Measurements from ENCODE around the gene WNT7B. TPM values are rescaled to one million over a fixed set of nuclear protein-coding genes. Genes with fewer than 3 reads are reported as not detected.

WNT7B gene
- polyA plus RNA-seq, 4 donors = 0.03 to 0.22 (median 0.03) TPM; not detected in 1

DNA sequence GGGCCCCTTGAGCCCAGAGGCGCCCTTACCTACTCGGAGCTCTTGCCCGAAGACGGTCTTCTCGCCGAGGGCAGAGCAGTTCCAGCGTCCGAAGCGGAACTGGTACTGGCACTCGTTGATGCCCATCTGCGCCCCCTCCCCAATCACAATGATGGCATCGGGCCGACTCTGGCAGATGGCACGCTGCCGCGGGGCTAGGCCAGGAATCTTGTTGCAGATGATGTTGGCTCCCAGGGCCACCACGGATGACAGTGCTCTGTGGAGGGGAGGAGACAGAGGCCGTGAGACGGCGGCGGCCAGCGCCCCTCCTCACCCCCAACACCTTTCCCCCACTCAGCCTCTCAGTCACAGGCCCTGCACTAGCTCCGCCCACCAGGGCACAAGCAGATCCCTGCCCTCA, 27.1 kb downstream of the WNT7B start:
- no peak for FAIRE-seq
- Histone ChIP-seq H3K4me1 (ENCODE audit: control insufficient read depth in 3 of 3, insufficient read depth in 2 of 3, low read depth in 1 of 3, low read length in 2 of 3) (no peaks in the 10 kb centered on the region), H3K27me3 (ENCODE audit: control insufficient read depth in 3 of 3, insufficient read depth in 3 of 3, low read length in 3 of 3) (peaks cover 0 to 3% (median 2%) of the 10 kb centered on the region in 3 donors), H3K4me3 (ENCODE audit: low read depth in 1 of 3, low read length in 3 of 3) (no peak overlapping the region), H3K27ac (ENCODE audit: low read depth in 1 of 3, low read length in 2 of 3) (no peak overlapping the region), H3K9me3 (ENCODE audit: control insufficient read depth in 2 of 2, insufficient read depth in 1 of 2, low read depth in 1 of 2, low read length in 1 of 2) (no peaks in the 10 kb centered on the region), H3K36me3 (ENCODE audit: control insufficient read depth in 3 of 3, insufficient read depth in 2 of 3, low read depth in 1 of 3, low read length in 3 of 3) (no peaks in the 10 kb centered on the region)
- 91 to 93% (median 92%) methylated on average over 23 of the region's 23 CpGs for WGBS, 3 donors
- DNase-seq = no peak

- FAIRE-seq (no peak), DNase-seq (no peak)
- H3K4me3 ChIP-seq (ENCODE audit: low read depth in 1 of 3, low read length in 3 of 3) = no peak overlapping the region
- WGBS, 3 donors = 76 to 84% (median 83%) methylated on average over 21 to 22 of the region's 22 CpGs
- H3K36me3 ChIP-seq (ENCODE audit: control insufficient read depth in 3 of 3, insufficient read depth in 2 of 3, low read depth in 1 of 3, low read length in 3 of 3) = no peaks in the 10 kb centered on the region
- H3K27me3 ChIP-seq (ENCODE audit: control insufficient read depth in 3 of 3, insufficient read depth in 3 of 3, low read length in 3 of 3) = peaks cover 0 to 3% (median 2%) of the 10 kb centered on the region in 3 donors
- H3K9me3 ChIP-seq (ENCODE audit: control insufficient read depth in 2 of 2, insufficient read depth in 1 of 2, low read depth in 1 of 2, low read length in 1 of 2) = no peaks in the 10 kb centered on the region
- no peak overlapping the region for H3K27ac ChIP-seq (ENCODE audit: low read depth in 1 of 3, low read length in 2 of 3)
- H3K4me1 ChIP-seq (ENCODE audit: control insufficient read depth in 3 of 3, insufficient read depth in 2 of 3, low read depth in 1 of 3, low read length in 2 of 3) = no peaks in the 10 kb centered on the region
Observed at GRCh38 chr22:45949258-45949870, 27.6 kb downstream of the WNT7B start.

DNA sequence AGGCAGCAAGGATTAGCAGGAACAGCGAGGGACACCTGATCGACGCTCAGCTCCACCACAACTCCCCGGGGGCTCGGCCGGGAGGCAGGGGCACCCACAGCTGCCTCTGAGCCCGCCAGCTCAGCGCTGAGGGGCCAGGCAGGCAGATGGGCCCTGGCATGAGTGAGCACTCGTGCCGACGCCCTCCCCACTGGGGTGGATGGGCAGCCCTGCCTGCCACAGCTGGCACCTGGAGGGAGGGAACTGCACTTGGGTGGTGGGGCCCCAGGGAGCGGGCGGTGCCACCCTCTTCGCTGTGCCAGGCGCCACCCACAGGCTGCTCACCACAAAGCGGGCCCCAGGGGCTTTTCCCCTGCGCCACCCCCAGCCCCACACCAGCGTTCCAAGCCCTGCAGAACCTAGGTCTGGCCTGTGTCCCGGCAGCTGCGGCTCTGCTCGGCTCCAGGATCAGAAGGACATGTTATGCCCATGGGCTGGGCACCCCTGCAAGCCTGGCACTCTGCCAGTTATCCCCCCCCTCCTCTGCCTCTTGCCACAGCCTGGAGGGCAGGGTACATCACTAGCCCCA, 28.8 kb downstream of the WNT7B start:
- Histone ChIP-seq H3K4me1 (ENCODE audit: control insufficient read depth in 3 of 3, insufficient read depth in 2 of 3, low read depth in 1 of 3, low read length in 2 of 3) (no peaks in the 10 kb centered on the region), H3K27me3 (ENCODE audit: control insufficient read depth in 3 of 3, insufficient read depth in 3 of 3, low read length in 3 of 3) (peaks cover 0 to 3% (median 2%) of the 10 kb centered on the region in 3 donors), H3K27ac (ENCODE audit: low read depth in 1 of 3, low read length in 2 of 3) (no peak overlapping the region), H3K9me3 (ENCODE audit: control insufficient read depth in 2 of 2, insufficient read depth in 1 of 2, low read depth in 1 of 2, low read length in 1 of 2) (no peaks in the 10 kb centered on the region), H3K4me3 (ENCODE audit: low read depth in 1 of 3, low read length in 3 of 3) (no peak overlapping the region), H3K36me3 (ENCODE audit: control insufficient read depth in 3 of 3, insufficient read depth in 2 of 3, low read depth in 1 of 3, low read length in 3 of 3) (no peaks in the 10 kb centered on the region)
- FAIRE-seq (no peak), DNase-seq (no peak)
- WGBS, 3 donors = 33 to 62% (median 39%) methylated on average over 20 to 21 of the region's 21 CpGs

- 45 to 67% (median 51%) methylated on average over 17 of the region's 17 CpGs for WGBS, 3 donors
- FAIRE-seq (no peak), DNase-seq (no peak)
- H3K4me3 ChIP-seq (ENCODE audit: low read depth in 1 of 3, low read length in 3 of 3) = no peak overlapping the region
- no peaks in the 10 kb centered on the region for H3K9me3 ChIP-seq (ENCODE audit: control insufficient read depth in 2 of 2, insufficient read depth in 1 of 2, low read depth in 1 of 2, low read length in 1 of 2)
- no peak overlapping the region for H3K27ac ChIP-seq (ENCODE audit: low read depth in 1 of 3, low read length in 2 of 3)
- peaks cover 0 to 6% (median 0%) of the 10 kb centered on the region in 3 donors for H3K4me1 ChIP-seq (ENCODE audit: control insufficient read depth in 3 of 3, insufficient read depth in 2 of 3, low read depth in 1 of 3, low read length in 2 of 3)
- H3K27me3 ChIP-seq (ENCODE audit: control insufficient read depth in 3 of 3, insufficient read depth in 3 of 3, low read length in 3 of 3) = peaks cover 0 to 3% (median 0%) of the 10 kb centered on the region in 3 donors
- no peaks in the 10 kb centered on the region for H3K36me3 ChIP-seq (ENCODE audit: control insufficient read depth in 3 of 3, insufficient read depth in 2 of 3, low read depth in 1 of 3, low read length in 3 of 3)
Observed at GRCh38 chr22:45946805-45947600, 30.0 kb downstream of the WNT7B start.

GRCh38 chr22:45945621-45946106, 31.3 kb downstream of the WNT7B start:
- Histone ChIP-seq H3K4me1 (ENCODE audit: control insufficient read depth in 3 of 3, insufficient read depth in 2 of 3, low read depth in 1 of 3, low read length in 2 of 3) (peaks cover 0 to 6% (median 0%) of the 10 kb centered on the region in 3 donors), H3K27me3 (ENCODE audit: control insufficient read depth in 3 of 3, insufficient read depth in 3 of 3, low read length in 3 of 3) (peaks cover 0 to 3% (median 0%) of the 10 kb centered on the region in 3 donors), H3K27ac (ENCODE audit: low read depth in 1 of 3, low read length in 2 of 3) (no peak overlapping the region), H3K9me3 (ENCODE audit: control insufficient read depth in 2 of 2, insufficient read depth in 1 of 2, low read depth in 1 of 2, low read length in 1 of 2) (no peaks in the 10 kb centered on the region), H3K36me3 (ENCODE audit: control insufficient read depth in 3 of 3, insufficient read depth in 2 of 3, low read depth in 1 of 3, low read length in 3 of 3) (no peaks in the 10 kb centered on the region), H3K4me3 (ENCODE audit: low read depth in 1 of 3, low read length in 3 of 3) (no peak overlapping the region)
- FAIRE-seq (no peak), DNase-seq (no peak)
- 48 to 72% (median 55%) methylated on average over 15 to 18 of the region's 18 CpGs for WGBS, 3 donors

GRCh38 chr22:45942787-45943493, 34.0 kb downstream of the WNT7B start:
- Histone ChIP-seq H3K27me3 (ENCODE audit: control insufficient read depth in 3 of 3, insufficient read depth in 3 of 3, low read length in 3 of 3) (peaks cover 0 to under 1% (median 0%) of the 10 kb centered on the region in 3 donors), H3K36me3 (ENCODE audit: control insufficient read depth in 3 of 3, insufficient read depth in 2 of 3, low read depth in 1 of 3, low read length in 3 of 3) (no peaks in the 10 kb centered on the region), H3K4me3 (ENCODE audit: low read depth in 1 of 3, low read length in 3 of 3) (no peak overlapping the region), H3K9me3 (ENCODE audit: control insufficient read depth in 2 of 2, insufficient read depth in 1 of 2, low read depth in 1 of 2, low read length in 1 of 2) (peaks cover 0 to 2% of the 10 kb centered on the region in 2 donors), H3K4me1 (ENCODE audit: control insufficient read depth in 3 of 3, insufficient read depth in 2 of 3, low read depth in 1 of 3, low read length in 2 of 3) (peaks cover 0 to 6% (median 0%) of the 10 kb centered on the region in 3 donors), H3K27ac (ENCODE audit: low read depth in 1 of 3, low read length in 2 of 3) (no peak overlapping the region)
- WGBS, 3 donors = 69 to 86% (median 76%) methylated on average over 32 of the region's 32 CpGs
- FAIRE-seq (no peak), DNase-seq (no peak)

DNA sequence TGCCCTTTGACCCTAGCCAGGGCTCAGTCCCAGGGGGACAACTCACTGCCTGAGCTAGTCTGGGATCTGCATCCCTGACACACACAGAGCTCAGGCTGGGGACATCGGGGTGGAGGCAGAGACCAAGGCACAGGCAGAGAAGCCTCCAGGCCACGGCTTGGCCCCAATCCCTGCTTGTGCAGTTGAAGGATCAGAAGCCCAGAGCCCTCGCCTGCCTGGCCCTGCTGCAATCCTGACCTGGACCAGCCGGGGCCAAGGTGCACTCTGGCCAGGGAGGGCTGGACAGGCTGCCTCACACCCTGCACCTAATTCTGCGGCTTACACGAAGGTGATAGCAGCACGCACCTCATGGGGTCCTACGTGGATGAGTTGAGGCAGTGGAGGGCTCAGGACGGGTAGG, 34.6 kb downstream of the WNT7B start:
- no peak overlapping the region for H3K4me3 ChIP-seq (ENCODE audit: low read depth in 1 of 3, low read length in 3 of 3)
- no peak overlapping the region for H3K27ac ChIP-seq (ENCODE audit: low read depth in 1 of 3, low read length in 2 of 3)
- peaks cover 0 to 6% (median 0%) of the 10 kb centered on the region in 3 donors for H3K4me1 ChIP-seq (ENCODE audit: control insufficient read depth in 3 of 3, insufficient read depth in 2 of 3, low read depth in 1 of 3, low read length in 2 of 3)
- 66 to 83% (median 72%) methylated on average over 8 to 9 of the region's 9 CpGs for WGBS, 3 donors
- no peaks in the 10 kb centered on the region for H3K36me3 ChIP-seq (ENCODE audit: control insufficient read depth in 3 of 3, insufficient read depth in 2 of 3, low read depth in 1 of 3, low read length in 3 of 3)
- peaks cover 0 to 2% of the 10 kb centered on the region in 2 donors for H3K9me3 ChIP-seq (ENCODE audit: control insufficient read depth in 2 of 2, insufficient read depth in 1 of 2, low read depth in 1 of 2, low read length in 1 of 2)
- DNase-seq (no peak), FAIRE-seq (no peak)
- H3K27me3 ChIP-seq (ENCODE audit: control insufficient read depth in 3 of 3, insufficient read depth in 3 of 3, low read length in 3 of 3) = no peaks in the 10 kb centered on the region

DNA sequence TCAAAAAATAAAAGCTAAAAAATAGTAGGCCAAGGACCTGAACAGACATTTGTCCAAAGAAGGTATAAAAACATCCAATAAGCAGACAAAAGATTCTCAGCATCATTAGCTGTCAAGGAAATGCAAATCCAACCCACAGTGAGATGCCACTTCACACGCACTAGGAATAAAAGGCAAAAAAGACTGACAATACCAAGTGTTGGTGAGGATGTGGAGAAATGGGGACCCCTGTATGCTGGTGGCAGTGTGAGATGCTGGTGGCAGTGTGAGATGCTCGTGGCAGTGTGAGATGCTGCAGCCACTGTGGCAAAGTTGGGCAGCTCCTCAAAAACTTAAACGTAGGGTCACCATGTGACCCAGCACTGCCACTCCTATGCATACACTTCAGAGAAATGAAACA, 38.0 kb downstream of the WNT7B start:
- FAIRE-seq = no peak
- H3K36me3 ChIP-seq (ENCODE audit: control insufficient read depth in 3 of 3, insufficient read depth in 2 of 3, low read depth in 1 of 3, low read length in 3 of 3) = no peaks in the 10 kb centered on the region
- H3K9me3 ChIP-seq (ENCODE audit: control insufficient read depth in 2 of 2, insufficient read depth in 1 of 2, low read depth in 1 of 2, low read length in 1 of 2) = peaks cover 0 to 2% of the 10 kb centered on the region in 2 donors
- 83 to 92% (median 87%) methylated on average over 3 of the region's 3 CpGs for WGBS, 3 donors
- H3K4me1 ChIP-seq (ENCODE audit: control insufficient read depth in 3 of 3, insufficient read depth in 2 of 3, low read depth in 1 of 3, low read length in 2 of 3) = peaks cover 0 to 6% (median 0%) of the 10 kb centered on the region in 3 donors
- peaks cover 0 to 16% (median 13%) of the 10 kb centered on the region in 3 donors for H3K27me3 ChIP-seq (ENCODE audit: control insufficient read depth in 3 of 3, insufficient read depth in 3 of 3, low read length in 3 of 3)
- H3K4me3 ChIP-seq (ENCODE audit: low read depth in 1 of 3, low read length in 3 of 3) = no peak overlapping the region
- no peak overlapping the region for H3K27ac ChIP-seq (ENCODE audit: low read depth in 1 of 3, low read length in 2 of 3)
- DNase-seq = no peak
